AG04450 (cell line): Measurements from ENCODE around the gene CEP97. TPM values are rescaled to one million over a fixed set of nuclear protein-coding genes. Genes with fewer than 3 reads are reported as not detected.
"Not testable (repeated sequence)": the region's sequence is repeated elsewhere in the genome, so short reads cannot be mapped to it uniquely, and the experiment has no call there.

Experiments used
- CTCF ChIA-PET: fragments of 300-600, 350-600 bp; formaldehyde crosslinking; extraction: SDS; loops from one replicate; lab custom pipeline; 2022; ENCODE audit warnings: antibody characterized with exemption, inconsistent platforms; lab: Charles Lee
- POLR2A ChIA-PET: fragments of 350-600 bp; formaldehyde crosslinking; extraction: SDS; loops from one replicate; lab custom pipeline; 2021; ENCODE audit warnings: antibody characterized with exemption, inconsistent platforms; lab: Yijun Ruan, JAX
- DNase-seq: peaks from one replicate; pipeline ENCODE4 v3.0.0-alpha.2; 2011; ENCODE audit warnings: low read depth, low spot score
- H3K27ac ChIP-seq: one replicate; pipeline ENCODE4 v1.5.1; 2012; ENCODE audit warnings: low read depth, low read length, control low read depth
- H3K27me3 ChIP-seq: one replicate; pipeline ENCODE4 v1.6.0; 2012; ENCODE audit warnings: low read length; ENCODE audit not compliant: control insufficient read depth, insufficient read depth
- H3K4me3 ChIP-seq: 2 replicates; pipeline ENCODE4 v1.5.1; 2011; ENCODE audit warnings: mild to moderate bottlenecking, low read depth, low read length, control low read depth
- H3K9me3 ChIP-seq: 2 replicates; pipeline ENCODE4 v1.5.1; 2012; ENCODE audit warnings: low read length; ENCODE audit not compliant: control insufficient read depth, insufficient read depth
- polyA plus RNA-seq: library from polyadenylated mRNA; depleted of rRNA; stranded (reverse); fragments of >200 nt; gene quantifications from 2 replicates; pipeline ENCODE4 v1.2.3, GENCODE V29; 2011
- TF ChIP-seq, protein P1 (sequence below): IDR thresholded peaks from 2 replicates; pipeline ENCODE4 v1.5.1; 2011; ENCODE audit warnings: low read depth, low read length, control low read depth, inconsistent platforms

The CEP97 gene
- polyA plus RNA-seq, 1 experiment = 2.4 TPM

DNA sequence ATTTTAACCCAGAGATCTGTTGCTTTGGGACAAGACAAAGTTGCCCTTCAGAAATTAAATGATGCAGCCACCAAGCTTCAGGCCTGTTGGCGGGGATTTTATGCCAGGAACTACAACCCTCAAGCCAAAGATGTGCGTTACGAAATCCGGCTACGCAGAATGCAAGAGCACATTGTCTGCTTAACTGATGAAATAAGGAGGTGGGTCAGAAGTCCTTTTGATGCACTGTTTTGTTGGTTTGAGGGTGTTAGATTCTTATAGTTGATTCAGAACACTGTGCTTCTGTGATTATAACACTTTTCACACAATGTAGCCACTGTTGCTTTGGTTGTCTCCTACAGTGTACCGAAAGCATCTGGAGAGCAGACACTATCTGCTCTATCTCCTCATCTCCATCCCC lies 33.8 kb downstream of the CEP97 start:
- CTCF ChIA-PET = no interaction called here
- H3K27me3 ChIP-seq = no peaks in the 10 kb centered on the region
- no peaks in the 10 kb centered on the region for H3K9me3 ChIP-seq
- H3K4me3 ChIP-seq = no peak overlapping the region
- TF ChIP-seq, protein P1, sequence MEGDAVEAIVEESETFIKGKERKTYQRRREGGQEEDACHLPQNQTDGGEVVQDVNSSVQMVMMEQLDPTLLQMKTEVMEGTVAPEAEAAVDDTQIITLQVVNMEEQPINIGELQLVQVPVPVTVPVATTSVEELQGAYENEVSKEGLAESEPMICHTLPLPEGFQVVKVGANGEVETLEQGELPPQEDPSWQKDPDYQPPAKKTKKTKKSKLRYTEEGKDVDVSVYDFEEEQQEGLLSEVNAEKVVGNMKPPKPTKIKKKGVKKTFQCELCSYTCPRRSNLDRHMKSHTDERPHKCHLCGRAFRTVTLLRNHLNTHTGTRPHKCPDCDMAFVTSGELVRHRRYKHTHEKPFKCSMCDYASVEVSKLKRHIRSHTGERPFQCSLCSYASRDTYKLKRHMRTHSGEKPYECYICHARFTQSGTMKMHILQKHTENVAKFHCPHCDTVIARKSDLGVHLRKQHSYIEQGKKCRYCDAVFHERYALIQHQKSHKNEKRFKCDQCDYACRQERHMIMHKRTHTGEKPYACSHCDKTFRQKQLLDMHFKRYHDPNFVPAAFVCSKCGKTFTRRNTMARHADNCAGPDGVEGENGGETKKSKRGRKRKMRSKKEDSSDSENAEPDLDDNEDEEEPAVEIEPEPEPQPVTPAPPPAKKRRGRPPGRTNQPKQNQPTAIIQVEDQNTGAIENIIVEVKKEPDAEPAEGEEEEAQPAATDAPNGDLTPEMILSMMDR = no peak
- no peak for DNase-seq
- no peak overlapping the region for H3K27ac ChIP-seq
- POLR2A ChIA-PET = no interaction called here

DNA sequence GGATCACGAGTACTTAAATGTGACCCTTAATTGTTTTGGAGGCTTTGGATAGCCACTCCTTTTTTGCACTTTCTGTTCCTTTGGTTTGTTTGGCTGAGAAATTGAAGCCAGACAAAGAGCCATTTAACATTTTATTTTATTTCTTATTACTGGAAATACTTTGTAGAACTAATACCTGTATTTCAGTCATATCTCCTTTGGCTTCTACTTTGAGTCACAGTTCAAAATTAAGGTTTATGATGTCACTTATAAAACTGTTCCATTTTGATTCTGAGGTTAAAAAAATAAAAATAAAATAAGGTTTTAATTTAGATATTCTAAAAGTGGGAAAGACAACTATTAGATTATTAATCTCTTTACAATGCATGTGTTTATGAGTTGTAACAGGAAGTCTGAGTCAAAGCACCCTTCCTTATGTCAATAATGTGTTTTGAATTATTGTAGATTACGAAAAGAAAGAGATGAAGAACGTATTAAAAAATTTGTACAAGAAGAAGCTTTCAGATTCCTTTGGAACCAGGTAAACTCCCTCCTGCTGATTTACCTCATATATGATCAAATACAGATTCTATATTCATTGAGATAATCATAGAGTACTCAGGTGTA lies 37.7 kb downstream of the CEP97 start:
- TF ChIP-seq, protein P1 = no peak
- Histone ChIP-seq H3K4me3 (no peak overlapping the region), H3K27ac (no peak overlapping the region), H3K9me3 (no peaks in the 10 kb centered on the region), H3K27me3 (no peaks in the 10 kb centered on the region)
- DNase-seq = no peak
- ChIA-PET CTCF (no interaction called here), POLR2A (no interaction called here)

DNA sequence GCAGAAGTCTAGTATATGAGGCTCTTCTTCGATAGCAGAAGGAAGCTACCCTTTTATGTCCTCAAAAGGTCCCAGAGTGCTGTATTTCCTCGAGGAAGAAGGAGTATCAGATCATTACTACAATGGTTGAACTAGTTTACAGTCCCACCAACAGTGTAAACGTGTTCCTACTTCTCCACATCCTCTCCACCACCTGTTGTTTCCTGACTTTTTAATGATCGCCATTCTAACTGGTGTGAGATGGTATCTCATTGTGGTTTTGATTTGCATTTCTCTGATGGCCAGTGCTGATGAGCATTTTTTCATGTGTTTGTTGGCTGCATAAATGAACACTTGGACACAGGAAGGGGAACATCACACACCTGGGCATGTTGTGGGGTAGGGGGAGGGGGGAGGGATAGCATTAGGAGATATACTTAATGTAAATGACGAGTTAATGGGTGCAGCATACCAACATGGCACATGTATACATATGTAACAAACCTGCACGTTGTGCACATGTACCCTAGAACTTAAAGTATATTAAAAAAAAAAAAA lies 53.4 kb downstream of the CEP97 start:
- H3K27me3 ChIP-seq, CTCF ChIA-PET, H3K4me3 ChIP-seq, H3K27ac ChIP-seq, DNase-seq, POLR2A ChIA-PET, H3K9me3 ChIP-seq: not testable (repeated sequence)

DNA sequence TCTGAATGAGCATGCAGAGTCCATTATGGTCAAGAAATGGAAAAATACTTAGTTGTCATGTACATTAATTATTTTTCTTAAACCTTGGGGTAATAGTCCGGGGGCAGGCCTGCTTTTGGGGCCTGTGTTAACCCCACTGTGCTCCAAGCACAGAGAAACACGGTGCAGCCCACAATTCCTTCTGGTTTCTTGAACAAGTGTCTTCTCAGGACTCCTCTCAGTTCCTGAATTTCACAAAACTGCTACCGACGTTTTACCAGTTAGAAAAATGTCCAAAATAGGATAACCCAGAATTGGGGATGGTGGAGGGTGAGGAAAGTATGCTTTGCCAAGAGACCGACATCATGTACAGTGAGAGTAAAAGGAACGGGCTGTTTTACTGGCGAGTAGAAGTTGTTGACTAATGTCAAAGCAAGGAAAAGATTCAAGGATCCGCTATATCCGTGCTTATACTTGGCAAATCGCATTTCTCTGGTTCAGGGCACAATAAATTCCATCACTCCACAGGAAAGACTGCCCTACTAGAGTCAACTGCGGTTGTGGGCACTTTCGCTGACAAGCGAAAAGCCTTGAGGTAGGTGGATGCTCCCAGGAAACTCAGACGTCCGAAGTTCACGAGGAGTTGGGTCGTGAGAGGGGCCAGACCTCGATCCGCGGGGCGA lies 54.1 kb downstream of the CEP97 start:
- Histone ChIP-seq H3K4me3 (peak overlapping the region; percentile 93), H3K27ac (no peak overlapping the region), H3K9me3 (no peaks in the 10 kb centered on the region), H3K27me3 (no peaks in the 10 kb centered on the region)
- ChIA-PET POLR2A (interaction anchor here (0.6 to 0.7 kb wide), 2 partner anchors 73 to 143 kb away, joined by 3 to 4 read pairs; no protein-coding TSS in a partner anchor), CTCF (no interaction called here)
- DNase-seq = no peak
- TF ChIP-seq, protein P1 = no peak

DNA sequence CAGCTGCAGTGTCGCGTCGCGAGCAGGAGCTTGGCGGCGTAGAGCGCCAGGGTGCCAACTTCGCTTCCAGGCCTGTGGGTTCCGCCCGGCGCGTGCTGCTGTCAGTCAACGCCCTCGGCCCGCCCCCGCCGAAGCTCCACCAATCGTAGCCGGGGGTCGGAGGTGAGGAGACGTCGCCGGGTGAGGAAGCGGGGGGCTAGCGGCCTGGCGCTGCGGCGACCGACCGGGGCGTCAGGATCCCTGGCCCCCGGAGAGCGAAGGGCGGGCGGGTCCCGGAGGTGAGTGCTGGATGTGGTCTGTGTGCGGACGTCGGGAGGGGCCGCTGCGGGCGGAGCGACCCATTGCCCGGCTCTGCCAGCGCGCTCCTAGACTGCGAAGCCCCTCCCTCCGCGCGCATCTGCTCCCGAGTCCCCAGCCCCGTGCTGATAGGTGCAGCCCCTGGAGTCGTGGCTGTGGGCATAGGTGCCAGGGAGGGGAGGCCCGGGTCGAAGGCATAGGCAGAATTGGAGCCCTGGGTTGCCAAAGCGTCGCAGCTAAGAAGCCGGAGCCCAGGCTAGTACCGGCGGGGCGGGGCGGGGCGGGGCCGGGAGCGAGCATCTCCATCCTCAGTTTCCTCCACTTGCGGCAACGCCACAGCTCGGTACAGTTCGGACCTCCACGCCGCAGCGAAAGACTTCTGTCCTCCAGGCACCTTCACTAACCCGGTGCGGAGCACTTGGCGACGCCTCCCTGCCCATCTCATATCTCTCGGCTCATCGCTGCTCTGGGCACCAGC lies 54.8 kb downstream of the CEP97 start, which contains the start of gene NXPE3:
Gene NXPE3, plus strand, starts transcription at position 165 of the 775 bp plus-strand sequence. CDS start 6,386 bp downstream, outside the sequence.
- Histone ChIP-seq H3K27me3 (no peaks in the 10 kb centered on the region), H3K4me3 (peak within 1 kb of the TSS; percentile 93), H3K27ac (peak within 1 kb of the TSS; percentile 49), H3K9me3 (no peaks in the 10 kb centered on the region)
- peak; percentile 21 for DNase-seq
- POLR2A ChIA-PET = interaction anchor here (0.5 to 2.3 kb wide), 4 partner anchors 70 to 142 kb away, joined by 3 to 7 read pairs (median 4); partner anchors contain the start of gene NFKBIZ
- CTCF ChIA-PET = interaction anchor here (0.6 kb wide), 1 partner anchor 156 kb away, joined by 4 read pairs; no protein-coding TSS in a partner anchor
- TF ChIP-seq, protein P1 = no peak
